Thoracic aorta (tissue), 2 donors: ENCODE measurements around the gene NHSL2. TPM values are rescaled to one million over a fixed set of nuclear protein-coding genes. Genes with fewer than 3 reads are reported as not detected.

Experiments
- ATAC-seq: fragments of 150-250 bp; one replicate; pipeline ENCODE4 v1.8.0; 2017; ENCODE audit warnings: low read depth; ENCODE audit not compliant: insufficient number of reproducible peaks, low FRiP score
- DNase-seq: peaks from one replicate; pipeline ENCODE4 v3.0.0-alpha.2; 2020; ENCODE audit warnings: low spot score
- H3K27ac ChIP-seq, 2 donors: fragments of 200-600 bp; sonication (generic); 1 replicate in 1 of 2; 2 replicates in 1 of 2; pipeline ENCODE4 v1.5.1; 2016; ENCODE audit warnings: mild to moderate bottlenecking in 2 of 2, moderate library complexity in 2 of 2
- H3K27me3 ChIP-seq: fragments of 200-600 bp; sonication (generic); replicated peaks from 2 replicates; pipeline ENCODE4 v1.6.0; 2016; ENCODE audit warnings: mild to moderate bottlenecking; ENCODE audit not compliant: insufficient read depth
- H3K36me3 ChIP-seq: fragments of 200-600 bp; sonication (generic); one replicate; pipeline ENCODE4 v1.5.1; 2016
- H3K4me1 ChIP-seq, 2 donors: fragments of 200-600 bp; sonication (generic); 1 replicate in 1 of 2; 2 replicates in 1 of 2; pipeline versions ENCODE4 v1.5.1 to v1.6.0; 2016; ENCODE audit warnings: low read depth in 2 of 2, mild to moderate bottlenecking in 1 of 2; ENCODE audit not compliant: control insufficient read depth in 1 of 2
- H3K4me3 ChIP-seq: fragments of 200-600 bp; sonication (generic); 2 replicates; pipeline ENCODE4 v1.5.1; 2016; ENCODE audit warnings: mild to moderate bottlenecking
- H3K9me3 ChIP-seq: fragments of 200-600 bp; sonication (generic); 2 replicates; pipeline ENCODE4 v1.5.1; 2016
- CTCF ChIP-seq: fragments of 200-600 bp; sonication (generic); IDR thresholded peaks from one replicate; pipeline ENCODE4 v1.5.1; 2019; ENCODE audit warnings: antibody characterized with exemption
- total RNA-seq, 2 donors: library from RNA; depleted of rRNA; stranded (reverse); fragments of >200 nt; gene quantifications; one replicate each; pipeline versions ENCODE4 v1.1.0 to v1.2.3, GENCODE V29; 2016

Gene NHSL2
- total RNA-seq, 2 donors from 2014 or later, result 15.0 to 16.5 TPM

- Histone ChIP-seq H3K36me3 (no peaks in the 10 kb centered on the region), H3K4me3 (no peak overlapping the region), H3K27me3 (no peaks in the 10 kb centered on the region), H3K27ac (no peak overlapping the region), H3K9me3 (no peaks in the 10 kb centered on the region), H3K4me1 (peaks cover 14 to 18% of the 10 kb centered on the region in 2 donors)
- ATAC-seq (no peak), DNase-seq (no peak)
- TF ChIP-seq CTCF, result peak; percentile 45
These were observed 218.2 kb downstream of the NHSL2 start for GRCh38 chrX:72128881-72129280.

- Histone ChIP-seq H3K9me3 (no peaks in the 10 kb centered on the region), H3K27ac (no peak overlapping the region), H3K4me1 (peaks cover 12 to 14% of the 10 kb centered on the region in 2 donors), H3K36me3 (no peaks in the 10 kb centered on the region), H3K27me3 (no peaks in the 10 kb centered on the region), H3K4me3 (no peak overlapping the region)
- no peak for ATAC-seq
- no peak for TF ChIP-seq CTCF
- DNase-seq, result no peak
These were observed 219.0 kb downstream of the NHSL2 start for GRCh38 chrX:72129661-72130060.

- DNase-seq (no peak), ATAC-seq (no peak)
- H3K4me3 ChIP-seq, result peak overlapping the region; percentile 78
- peaks cover 12 to 14% of the 10 kb centered on the region in 2 donors for H3K4me1 ChIP-seq
- TF ChIP-seq CTCF, result no peak
- H3K9me3 ChIP-seq, result no peaks in the 10 kb centered on the region
- peak overlapping the region in 1 of 2 donors; percentile 65 for H3K27ac ChIP-seq
- H3K27me3 ChIP-seq, result no peaks in the 10 kb centered on the region
- H3K36me3 ChIP-seq, result no peaks in the 10 kb centered on the region
These were observed 219.6 kb downstream of the NHSL2 start for GRCh38 chrX:72130156-72130761.

- Histone ChIP-seq H3K36me3 (no peaks in the 10 kb centered on the region), H3K9me3 (no peaks in the 10 kb centered on the region), H3K27ac (peak overlapping the region; percentile 50 to 65), H3K4me1 (peaks cover 6 to 12% of the 10 kb centered on the region in 2 donors), H3K27me3 (no peaks in the 10 kb centered on the region), H3K4me3 (peak overlapping the region; percentile 78)
- DNase-seq (no peak), ATAC-seq (no peak)
- no peak for TF ChIP-seq CTCF
These were observed 220.2 kb downstream of the NHSL2 start for GRCh38 chrX:72130762-72131250.

GRCh38 chrX:72131317-72132294 lies 221.0 kb downstream of the NHSL2 start, which contains the start of gene RTL5:
RTL5 (minus strand) TSS chrX:72131915.
- H3K27me3 ChIP-seq, result no peaks in the 10 kb centered on the region
- DNase-seq, result peak; percentile 67
- H3K36me3 ChIP-seq, result no peaks in the 10 kb centered on the region
- H3K4me3 ChIP-seq, result peak within 1 kb of the TSS; percentile 78
- H3K4me1 ChIP-seq, result peaks cover 0 to 7% of the 10 kb centered on the region in 2 donors
- no peaks in the 10 kb centered on the region for H3K9me3 ChIP-seq
- peak within 1 kb of the TSS; percentile 50 to 65 for H3K27ac ChIP-seq
- TF ChIP-seq CTCF, result no peak
- ATAC-seq, result peak; percentile 72
